Type B pancreatic cell (in vitro differentiated cells): ENCODE results near the gene ZNF208. TPM values are rescaled to one million over a fixed set of nuclear protein-coding genes. Genes with fewer than 3 reads are reported as not detected.
"Not testable (repeated sequence)": the region's sequence is repeated elsewhere in the genome, so short reads cannot be mapped to it uniquely, and the experiment has no call there.

Experiments used
- DNase-seq: peaks from one replicate; pipeline ENCODE4 v3.0.0; 2021; ENCODE audit warnings: mixed read lengths; ENCODE audit not compliant: unreplicated experiment; ENCODE audit errors: extremely low spot score
- H3K27ac Mint-ChIP-seq: 2 replicates; pipeline ENCODE4 v1.8.0; 2021; ENCODE audit warnings: mild to moderate bottlenecking, mixed read lengths
- H3K27me3 Mint-ChIP-seq: 2 replicates; pipeline ENCODE4 v1.8.0; 2021; ENCODE audit warnings: mixed read lengths
- H3K36me3 Mint-ChIP-seq: 2 replicates; pipeline ENCODE4 v1.8.0; 2021; ENCODE audit warnings: mixed read lengths
- H3K4me1 Mint-ChIP-seq: one replicate; pipeline ENCODE4 v1.8.0; 2021; ENCODE audit warnings: mixed read lengths; ENCODE audit not compliant: unreplicated experiment
- H3K4me3 Mint-ChIP-seq: 2 replicates; pipeline ENCODE4 v1.8.0; 2021; ENCODE audit warnings: mild to moderate bottlenecking, mixed read lengths
- H3K9me3 Mint-ChIP-seq: 2 replicates; pipeline ENCODE4 v1.8.0; 2021; ENCODE audit warnings: mixed read lengths
- total RNA-seq: library from RNA; stranded (reverse); gene quantifications from 2 replicates; pipeline ENCODE4 v1.2.1, GENCODE V29; 2021; ENCODE audit warnings: low replicate concordance
- TF ChIP-seq, protein P1 (sequence below): fragments of 200-600 bp; sonication (generic); conservative IDR thresholded peaks from 2 replicates; pipeline ENCODE4 v1.5.0; 2021; ENCODE audit warnings: antibody characterized with exemption, mild to moderate bottlenecking

Gene ZNF208
- total RNA-seq, 1 donor from 2014 or later: not detected

GRCh38 chr19:21902571-21902970 is 108.2 kb downstream of the ZNF208 start:
- H3K9me3 Mint-ChIP-seq: peaks cover 23% of the 10 kb centered on the region
- TF ChIP-seq, protein P1, sequence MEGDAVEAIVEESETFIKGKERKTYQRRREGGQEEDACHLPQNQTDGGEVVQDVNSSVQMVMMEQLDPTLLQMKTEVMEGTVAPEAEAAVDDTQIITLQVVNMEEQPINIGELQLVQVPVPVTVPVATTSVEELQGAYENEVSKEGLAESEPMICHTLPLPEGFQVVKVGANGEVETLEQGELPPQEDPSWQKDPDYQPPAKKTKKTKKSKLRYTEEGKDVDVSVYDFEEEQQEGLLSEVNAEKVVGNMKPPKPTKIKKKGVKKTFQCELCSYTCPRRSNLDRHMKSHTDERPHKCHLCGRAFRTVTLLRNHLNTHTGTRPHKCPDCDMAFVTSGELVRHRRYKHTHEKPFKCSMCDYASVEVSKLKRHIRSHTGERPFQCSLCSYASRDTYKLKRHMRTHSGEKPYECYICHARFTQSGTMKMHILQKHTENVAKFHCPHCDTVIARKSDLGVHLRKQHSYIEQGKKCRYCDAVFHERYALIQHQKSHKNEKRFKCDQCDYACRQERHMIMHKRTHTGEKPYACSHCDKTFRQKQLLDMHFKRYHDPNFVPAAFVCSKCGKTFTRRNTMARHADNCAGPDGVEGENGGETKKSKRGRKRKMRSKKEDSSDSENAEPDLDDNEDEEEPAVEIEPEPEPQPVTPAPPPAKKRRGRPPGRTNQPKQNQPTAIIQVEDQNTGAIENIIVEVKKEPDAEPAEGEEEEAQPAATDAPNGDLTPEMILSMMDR: no peak
- no peak overlapping the region for H3K4me3 Mint-ChIP-seq
- no peaks in the 10 kb centered on the region for H3K4me1 Mint-ChIP-seq
- no peak for DNase-seq
- no peaks in the 10 kb centered on the region for H3K36me3 Mint-ChIP-seq
- H3K27ac Mint-ChIP-seq: no peak overlapping the region
- H3K27me3 Mint-ChIP-seq: no peaks in the 10 kb centered on the region

- TF ChIP-seq, protein P1: no peak
- no peak for DNase-seq
- Mint-ChIP-seq H3K4me1 (no peaks in the 10 kb centered on the region), H3K36me3 (no peaks in the 10 kb centered on the region), H3K27ac (no peak overlapping the region), H3K27me3 (no peaks in the 10 kb centered on the region), H3K9me3 (peaks cover 23% of the 10 kb centered on the region), H3K4me3 (no peak overlapping the region)
Measured at GRCh38 chr19:21901861-21902260, 108.9 kb downstream of the ZNF208 start.

DNA sequence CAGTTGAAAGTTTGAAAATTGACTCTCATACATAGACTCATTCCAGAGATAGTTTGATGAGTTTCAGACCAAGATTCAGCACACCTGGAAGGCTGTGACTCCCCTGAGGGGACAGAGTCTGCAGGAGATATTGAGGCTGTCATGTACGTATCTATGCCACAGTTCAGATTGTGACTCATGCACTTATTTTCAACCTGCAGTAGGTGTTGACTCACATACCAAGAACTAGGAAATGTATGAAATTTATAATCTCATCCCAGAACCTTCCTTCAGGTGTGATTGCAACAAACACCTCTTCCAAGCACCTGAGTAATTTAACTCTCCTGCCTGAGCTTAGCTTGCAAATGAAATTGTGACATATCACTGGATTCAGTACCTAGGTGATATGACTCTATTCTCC is 110.3 kb downstream of the ZNF208 start:
- H3K4me3 Mint-ChIP-seq: no peak overlapping the region

GRCh38 chr19:21891086-21891485 is 119.7 kb downstream of the ZNF208 start:
- Mint-ChIP-seq H3K9me3 (peaks cover 13% of the 10 kb centered on the region), H3K4me3 (no peak overlapping the region), H3K27me3 (no peaks in the 10 kb centered on the region), H3K36me3 (no peaks in the 10 kb centered on the region), H3K4me1 (no peaks in the 10 kb centered on the region), H3K27ac (no peak overlapping the region)
- TF ChIP-seq, protein P1: no peak
- DNase-seq: no peak

More for the DNA sequence above, 110.3 kb downstream of the ZNF208 start:
- Mint-ChIP-seq H3K36me3 (no peaks in the 10 kb centered on the region), H3K27me3 (no peaks in the 10 kb centered on the region), H3K9me3 (peaks cover 17% of the 10 kb centered on the region), H3K4me1 (no peaks in the 10 kb centered on the region), H3K27ac (no peak overlapping the region)
- no peak for DNase-seq
- TF ChIP-seq, protein P1: no peak

DNA sequence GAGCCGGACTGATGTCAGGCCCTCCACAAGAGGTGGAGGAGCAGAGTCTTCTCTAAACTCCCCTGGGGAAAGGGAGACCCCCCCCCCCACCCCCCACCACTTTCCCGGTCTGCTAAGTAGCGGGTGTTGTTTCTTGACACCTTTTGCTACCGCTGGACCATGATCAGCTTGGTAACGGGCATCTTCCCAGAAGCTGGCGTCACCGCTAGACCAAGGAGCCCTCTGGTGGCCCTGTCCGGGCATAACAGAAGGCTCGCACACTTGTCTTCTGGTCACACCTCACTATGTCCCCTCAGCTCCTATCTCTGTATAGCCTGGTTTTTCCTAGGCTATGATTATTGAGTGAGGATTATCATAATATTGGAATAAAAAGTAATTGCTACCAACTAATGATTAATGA is 120.7 kb downstream of the ZNF208 start:
- H3K4me1 Mint-ChIP-seq, H3K9me3 Mint-ChIP-seq, H3K27me3 Mint-ChIP-seq, DNase-seq, H3K27ac Mint-ChIP-seq, H3K36me3 Mint-ChIP-seq, H3K4me3 Mint-ChIP-seq: not testable (repeated sequence)
- TF ChIP-seq, protein P1: peak; percentile 60

GRCh38 chr19:21885516-21885915 is 125.2 kb downstream of the ZNF208 start:
- H3K4me3 Mint-ChIP-seq, H3K27me3 Mint-ChIP-seq, H3K9me3 Mint-ChIP-seq, DNase-seq, H3K4me1 Mint-ChIP-seq, H3K36me3 Mint-ChIP-seq, H3K27ac Mint-ChIP-seq: not testable (repeated sequence)

DNA sequence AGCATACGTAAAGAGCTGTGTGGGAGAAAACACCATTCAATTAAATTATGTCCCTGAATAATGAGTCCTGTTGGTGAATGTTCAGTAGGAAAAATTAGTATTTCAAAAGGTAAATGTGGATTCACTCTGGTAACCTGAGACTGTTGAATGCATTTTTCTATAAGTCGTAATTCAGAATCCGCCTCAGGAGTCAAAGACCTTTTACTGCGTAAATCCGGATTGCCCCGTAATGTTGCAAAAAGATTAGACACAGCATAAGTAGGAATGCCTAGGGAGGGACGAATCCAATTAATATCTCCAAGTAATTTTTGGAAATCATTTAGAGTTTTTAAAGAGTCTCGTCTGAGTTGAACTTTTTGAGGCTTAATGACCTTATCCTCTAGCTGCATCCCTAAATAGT is 126.0 kb downstream of the ZNF208 start:
- DNase-seq, H3K36me3 Mint-ChIP-seq, H3K4me1 Mint-ChIP-seq, H3K27me3 Mint-ChIP-seq, H3K9me3 Mint-ChIP-seq, H3K4me3 Mint-ChIP-seq, H3K27ac Mint-ChIP-seq: not testable (repeated sequence)
